ENCODE results near the gene BLACAT1.
"Not testable (repeated sequence)": the region's sequence is repeated elsewhere in the genome, so short reads cannot be mapped to it uniquely, and the experiment has no call there.

Gene BLACAT1

GRCh38 chr1:205407970-205408369 is 47.9 kb downstream of the BLACAT1 start:
- TF ChIP-seq EZH2phosphoT487 (IDR thresholded peaks at IDR 0.05; ENCODE audit: low read depth) (no peak), CTCF (IDR thresholded peaks at IDR 0.05; ENCODE audit: low read depth, low read length) (no peak)

GRCh38 chr1:205406252-205406651 is 49.6 kb downstream of the BLACAT1 start:
- H3K9ac ChIP-seq (ENCODE audit: low read length); H3K4me3 ChIP-seq (ENCODE audit: low read length); H4K20me1 ChIP-seq (ENCODE audit: insufficient read depth, low read length); H3K36me3 ChIP-seq (replicated peaks; ENCODE audit: low read depth, low read length); H3K4me1 ChIP-seq (ENCODE audit: low read length); H2AFZ ChIP-seq (ENCODE audit: low read depth, low read length); H3K27ac ChIP-seq (ENCODE audit: low read length); H3K4me2 ChIP-seq (ENCODE audit: low read length); H3K79me2 ChIP-seq (ENCODE audit: low read length); H3K9me3 ChIP-seq (ENCODE audit: insufficient read depth, low read length): not testable (repeated sequence)
- peaks cover 20% of the 10 kb centered on the region for H3K27me3 ChIP-seq (ENCODE audit: low read depth, low read length)

More at GRCh38 chr1:205407970-205408369, 47.9 kb downstream of the BLACAT1 start:
- no peak overlapping the region for H2AFZ ChIP-seq (ENCODE audit: low read depth, low read length)
- H3K9ac ChIP-seq (ENCODE audit: low read length), result no peak overlapping the region
- no peaks in the 10 kb centered on the region for H4K20me1 ChIP-seq (ENCODE audit: insufficient read depth, low read length)
- H3K9me3 ChIP-seq (ENCODE audit: insufficient read depth, low read length), result no peaks in the 10 kb centered on the region
- H3K27me3 ChIP-seq (ENCODE audit: low read depth, low read length), result peaks cover 33% of the 10 kb centered on the region
- no peaks in the 10 kb centered on the region for H3K4me1 ChIP-seq (ENCODE audit: low read length)
- no peaks in the 10 kb centered on the region for H3K36me3 ChIP-seq (replicated peaks; ENCODE audit: low read depth, low read length)
- H3K27ac ChIP-seq (ENCODE audit: low read length), result no peak overlapping the region
- H3K79me2 ChIP-seq (ENCODE audit: low read length), result no peaks in the 10 kb centered on the region
- H3K4me2 ChIP-seq (ENCODE audit: low read length), result no peak overlapping the region
- no peak overlapping the region for H3K4me3 ChIP-seq (ENCODE audit: low read length)

Measured in OCI-LY3 (cell line).